Measurements from ENCODE around the gene FOXQ1.

- TF ChIP-seq CTCF (IDR thresholded peaks at IDR 0.05; ENCODE audit: low read depth, low read length) (no peak), EZH2phosphoT487 (IDR thresholded peaks at IDR 0.05; ENCODE audit: low read depth) (no peak)
Measured at GRCh38 chr6:1334684-1335083, 22.8 kb downstream of the FOXQ1 start.
